ENCODE results near the gene MTX1. TPM values are rescaled to one million over a fixed set of nuclear protein-coding genes. Genes with fewer than 3 reads are reported as not detected.
"Not testable (repeated sequence)": the region's sequence is repeated elsewhere in the genome, so short reads cannot be mapped to it uniquely, and the experiment has no call there.

MTX1 gene
- total RNA-seq, 1 donor from 2014 or later: 29.8 TPM

GRCh38 chr1:155166051-155166470 lies 42.4 kb upstream of the MTX1 start:
- H3K27ac Mint-ChIP-seq (ENCODE audit: unreplicated experiment): no peak overlapping the region
- H3K9me3 Mint-ChIP-seq (ENCODE audit: low read depth): no peaks in the 10 kb centered on the region
- H3K27me3 Mint-ChIP-seq (ENCODE audit: low read depth): no peaks in the 10 kb centered on the region
- peaks cover 12% of the 10 kb centered on the region for H3K36me3 Mint-ChIP-seq (ENCODE audit: low read depth)
- H3K4me1 Mint-ChIP-seq (ENCODE audit: low read depth): peaks cover 10% of the 10 kb centered on the region
- TF ChIP-seq, protein P1, sequence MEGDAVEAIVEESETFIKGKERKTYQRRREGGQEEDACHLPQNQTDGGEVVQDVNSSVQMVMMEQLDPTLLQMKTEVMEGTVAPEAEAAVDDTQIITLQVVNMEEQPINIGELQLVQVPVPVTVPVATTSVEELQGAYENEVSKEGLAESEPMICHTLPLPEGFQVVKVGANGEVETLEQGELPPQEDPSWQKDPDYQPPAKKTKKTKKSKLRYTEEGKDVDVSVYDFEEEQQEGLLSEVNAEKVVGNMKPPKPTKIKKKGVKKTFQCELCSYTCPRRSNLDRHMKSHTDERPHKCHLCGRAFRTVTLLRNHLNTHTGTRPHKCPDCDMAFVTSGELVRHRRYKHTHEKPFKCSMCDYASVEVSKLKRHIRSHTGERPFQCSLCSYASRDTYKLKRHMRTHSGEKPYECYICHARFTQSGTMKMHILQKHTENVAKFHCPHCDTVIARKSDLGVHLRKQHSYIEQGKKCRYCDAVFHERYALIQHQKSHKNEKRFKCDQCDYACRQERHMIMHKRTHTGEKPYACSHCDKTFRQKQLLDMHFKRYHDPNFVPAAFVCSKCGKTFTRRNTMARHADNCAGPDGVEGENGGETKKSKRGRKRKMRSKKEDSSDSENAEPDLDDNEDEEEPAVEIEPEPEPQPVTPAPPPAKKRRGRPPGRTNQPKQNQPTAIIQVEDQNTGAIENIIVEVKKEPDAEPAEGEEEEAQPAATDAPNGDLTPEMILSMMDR (IDR thresholded peaks at IDR 0.05): no peak
- no peak for DNase-seq (ENCODE audit: low spot score)
- no peak overlapping the region for H3K4me3 Mint-ChIP-seq (ENCODE audit: unreplicated experiment)

GRCh38 chr1:155166471-155167165 lies 41.9 kb upstream of the MTX1 start:
- no peak overlapping the region for H3K4me3 Mint-ChIP-seq (ENCODE audit: unreplicated experiment)
- peaks cover 12% of the 10 kb centered on the region for H3K36me3 Mint-ChIP-seq (ENCODE audit: low read depth)
- DNase-seq (ENCODE audit: low spot score): no peak
- TF ChIP-seq, protein P1 (IDR thresholded peaks at IDR 0.05): no peak
- no peaks in the 10 kb centered on the region for H3K27me3 Mint-ChIP-seq (ENCODE audit: low read depth)
- peaks cover 16% of the 10 kb centered on the region for H3K4me1 Mint-ChIP-seq (ENCODE audit: low read depth)
- H3K9me3 Mint-ChIP-seq (ENCODE audit: low read depth): no peaks in the 10 kb centered on the region
- H3K27ac Mint-ChIP-seq (ENCODE audit: unreplicated experiment): peak overlapping the region; percentile 32

DNA sequence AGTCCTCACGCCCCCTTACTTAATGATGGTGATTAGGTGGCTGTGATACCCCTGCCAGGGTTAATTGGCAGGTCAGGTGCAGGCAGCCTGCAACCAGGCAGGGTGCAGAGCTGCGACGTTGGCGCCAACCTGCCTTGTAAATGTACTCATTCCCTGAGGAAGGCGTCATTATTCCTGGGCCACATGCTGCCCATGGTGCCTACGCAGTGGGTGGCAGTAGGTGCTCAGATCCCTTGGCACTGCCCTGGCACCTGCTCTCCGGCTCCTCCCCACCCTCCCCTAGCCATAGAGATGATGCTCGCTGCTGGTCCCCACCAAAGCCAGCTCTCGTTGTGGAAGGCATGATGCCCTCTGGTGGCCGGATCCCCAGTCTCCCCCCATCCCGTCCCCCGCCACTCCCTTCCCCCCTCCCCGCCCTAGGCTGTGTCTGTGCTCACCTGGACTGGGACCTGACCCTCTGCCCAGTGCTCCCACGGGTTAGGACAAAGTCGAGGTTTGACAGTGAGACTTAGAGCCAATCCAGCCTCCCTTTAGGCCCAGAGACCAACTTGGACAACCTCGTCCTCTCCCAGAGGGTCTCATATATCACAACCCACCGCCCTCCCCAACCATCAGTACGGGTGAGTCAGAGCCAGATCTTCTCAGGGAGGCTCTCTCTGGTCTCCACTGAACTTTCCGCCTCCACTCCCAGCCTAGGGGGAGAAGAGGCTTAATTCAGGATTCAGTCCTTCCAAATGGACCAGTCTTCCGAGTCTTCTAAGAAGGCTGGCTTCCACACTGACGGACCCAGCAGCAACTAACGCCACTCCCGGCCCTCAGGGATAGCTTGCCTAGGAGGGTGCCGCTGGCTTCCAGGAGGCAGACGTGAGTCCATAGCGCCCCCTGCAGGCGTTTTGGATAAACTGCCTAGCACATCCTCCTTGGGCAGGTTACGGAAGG lies 41.1 kb upstream of the MTX1 start:
- H3K4me1 Mint-ChIP-seq (ENCODE audit: low read depth): peaks cover 23% of the 10 kb centered on the region
- H3K36me3 Mint-ChIP-seq (ENCODE audit: low read depth): peaks cover 13% of the 10 kb centered on the region
- peak overlapping the region; percentile 51 for H3K4me3 Mint-ChIP-seq (ENCODE audit: unreplicated experiment)
- H3K27ac Mint-ChIP-seq (ENCODE audit: unreplicated experiment): peak overlapping the region; percentile 4
- no peak for DNase-seq (ENCODE audit: low spot score)
- TF ChIP-seq, protein P1 (IDR thresholded peaks at IDR 0.05): peak; percentile 84
- H3K9me3 Mint-ChIP-seq (ENCODE audit: low read depth): no peaks in the 10 kb centered on the region
- H3K27me3 Mint-ChIP-seq (ENCODE audit: low read depth): no peaks in the 10 kb centered on the region

DNA sequence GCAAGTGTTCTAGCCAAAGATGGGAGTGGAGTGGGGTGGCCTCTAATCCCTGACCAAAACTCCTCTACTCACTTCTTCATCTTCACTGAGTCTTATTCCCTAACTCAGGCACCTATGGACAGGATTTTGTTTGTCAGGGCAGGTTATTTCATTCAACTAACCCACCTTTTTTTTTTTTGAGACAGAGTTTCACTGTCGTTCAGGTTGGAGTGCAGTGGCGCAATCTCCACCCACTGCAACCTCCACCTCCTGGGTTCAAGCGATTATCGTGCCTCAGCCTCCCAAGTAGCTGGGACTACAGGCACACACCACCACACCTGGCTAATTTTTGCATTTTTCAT lies 40.4 kb upstream of the MTX1 start:
- not testable (repeated sequence) for H3K9me3 Mint-ChIP-seq (ENCODE audit: low read depth)

GRCh38 chr1:155168456-155169210 lies 39.9 kb upstream of the MTX1 start:
- Mint-ChIP-seq H3K9me3 (ENCODE audit: low read depth) (no peaks in the 10 kb centered on the region), H3K36me3 (ENCODE audit: low read depth) (peaks cover 13% of the 10 kb centered on the region), H3K4me3 (ENCODE audit: unreplicated experiment) (no peak overlapping the region), H3K4me1 (ENCODE audit: low read depth) (peaks cover 32% of the 10 kb centered on the region), H3K27ac (ENCODE audit: unreplicated experiment) (no peak overlapping the region), H3K27me3 (ENCODE audit: low read depth) (no peaks in the 10 kb centered on the region)
- TF ChIP-seq, protein P1 (IDR thresholded peaks at IDR 0.05): no peak
- no peak for DNase-seq (ENCODE audit: low spot score)

More for the DNA sequence above, 40.4 kb upstream of the MTX1 start:
- Mint-ChIP-seq H3K36me3 (ENCODE audit: low read depth) (peaks cover 13% of the 10 kb centered on the region), H3K4me1 (ENCODE audit: low read depth) (peaks cover 26% of the 10 kb centered on the region)
- H3K27ac Mint-ChIP-seq (ENCODE audit: unreplicated experiment); H3K27me3 Mint-ChIP-seq (ENCODE audit: low read depth); H3K4me3 Mint-ChIP-seq (ENCODE audit: unreplicated experiment); DNase-seq (ENCODE audit: low spot score): not testable (repeated sequence)

Data from chondrocyte (in vitro differentiated cells).